HG03432 (cell line): ENCODE results near the gene TBCD.

Experiments used
- ATAC-seq: cut with Tn5 transposase; IDR thresholded peaks from one replicate; pipeline ENCODE4 v1.9.1; 2021; ENCODE audit warnings: mild to moderate bottlenecking, moderate library complexity; ENCODE audit not compliant: unreplicated experiment

TBCD gene

DNA sequence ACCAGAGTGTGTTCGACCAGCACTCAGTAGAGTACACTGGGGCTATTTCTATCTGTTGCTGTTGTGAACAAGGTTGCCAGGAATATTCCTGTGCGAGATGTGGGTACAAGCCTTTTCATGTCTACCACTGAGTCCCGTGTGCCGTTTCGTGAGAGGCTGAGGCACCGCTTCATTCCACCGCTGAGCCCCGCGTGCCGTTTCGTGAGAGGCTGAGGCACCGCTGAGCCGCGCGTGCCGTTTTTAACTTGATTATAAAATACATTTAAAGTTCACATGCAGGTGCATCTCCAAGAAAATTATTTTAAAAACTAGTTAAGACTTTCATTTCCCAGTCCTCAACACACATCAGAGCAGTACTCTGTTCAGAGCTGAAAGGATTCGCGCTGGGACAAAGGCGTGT is 166.6 kb downstream of the TBCD start:
- ATAC-seq = no peak

DNA sequence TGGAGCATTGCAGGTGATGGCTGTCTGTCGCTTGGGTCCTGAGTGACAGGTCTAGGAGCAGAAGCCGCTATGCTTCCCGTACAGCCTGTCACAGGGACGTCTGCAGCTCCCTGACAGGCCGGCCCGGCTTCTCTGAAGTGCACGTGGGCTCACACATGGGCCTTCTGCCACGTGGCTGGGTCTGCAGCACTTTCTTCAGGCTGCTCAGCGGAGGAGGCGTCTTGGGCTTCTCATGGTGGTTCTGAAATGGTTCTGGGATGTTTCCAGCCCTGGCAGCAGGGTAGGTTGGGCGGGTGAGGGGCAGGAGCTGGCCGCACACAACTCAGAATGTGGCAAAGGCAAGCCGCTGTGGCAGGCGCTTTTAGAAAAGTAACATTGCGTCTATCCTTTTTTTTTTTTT is 168.3 kb downstream of the TBCD start:
- no peak for ATAC-seq

DNA sequence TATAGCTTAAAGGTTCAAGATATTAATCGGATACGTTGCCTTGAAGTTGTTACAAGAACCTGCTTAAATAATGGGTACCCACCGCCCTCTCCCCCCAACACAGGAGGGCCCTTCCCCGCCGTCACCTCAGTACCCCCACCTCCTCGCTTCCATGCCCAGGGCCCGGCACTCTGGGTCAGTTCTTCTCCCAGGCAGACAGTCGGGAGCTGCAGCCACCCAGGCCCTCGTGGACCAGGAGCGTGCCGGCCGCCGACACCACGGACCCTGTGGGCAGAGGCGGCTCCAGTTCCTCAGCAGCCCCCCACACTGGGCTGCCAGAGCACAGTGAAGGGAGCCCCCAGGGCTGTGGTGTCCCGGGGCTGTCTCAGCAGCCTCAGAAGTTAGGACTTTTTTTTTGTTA is 168.8 kb downstream of the TBCD start:
- ATAC-seq = no peak

DNA sequence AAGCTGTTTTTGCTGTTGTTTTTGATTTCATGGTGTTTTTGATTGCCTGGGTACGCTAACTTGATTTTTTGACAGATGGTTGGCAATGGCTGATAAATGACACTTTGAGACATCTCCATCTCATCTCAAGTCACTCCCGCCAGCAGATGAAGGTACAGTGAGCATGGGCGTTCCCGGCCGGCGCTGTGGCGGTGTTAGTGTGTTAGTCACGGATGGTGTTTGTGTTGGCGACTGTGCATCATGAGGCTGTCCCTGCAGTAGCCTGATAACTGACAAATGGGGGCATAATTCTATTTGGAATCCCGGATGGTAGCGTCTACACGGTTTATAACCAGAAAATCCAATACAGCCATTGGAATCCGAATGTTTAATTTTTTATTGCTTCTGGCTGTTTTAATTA is 169.6 kb downstream of the TBCD start:
- ATAC-seq = no peak

DNA sequence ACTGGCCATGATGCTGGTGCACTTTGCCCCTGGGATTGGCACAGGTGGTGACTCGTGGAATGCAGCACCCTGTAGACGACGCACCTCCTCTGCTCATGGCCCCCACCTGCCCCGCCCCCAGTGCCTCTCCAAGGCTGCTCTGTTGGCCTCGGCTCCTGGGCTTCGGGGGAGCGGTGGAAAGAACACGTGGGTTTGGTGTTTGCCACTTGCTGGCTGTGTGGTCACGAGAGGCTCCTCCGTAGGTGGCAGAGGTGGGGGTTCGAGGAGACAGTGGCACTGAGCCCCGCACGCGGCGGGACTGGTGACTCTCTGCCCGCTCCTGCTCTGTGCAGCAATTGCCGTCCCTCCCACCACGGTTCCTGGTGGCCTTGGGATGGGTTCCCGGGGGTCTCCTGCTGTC is 170.8 kb downstream of the TBCD start:
- no peak for ATAC-seq

DNA sequence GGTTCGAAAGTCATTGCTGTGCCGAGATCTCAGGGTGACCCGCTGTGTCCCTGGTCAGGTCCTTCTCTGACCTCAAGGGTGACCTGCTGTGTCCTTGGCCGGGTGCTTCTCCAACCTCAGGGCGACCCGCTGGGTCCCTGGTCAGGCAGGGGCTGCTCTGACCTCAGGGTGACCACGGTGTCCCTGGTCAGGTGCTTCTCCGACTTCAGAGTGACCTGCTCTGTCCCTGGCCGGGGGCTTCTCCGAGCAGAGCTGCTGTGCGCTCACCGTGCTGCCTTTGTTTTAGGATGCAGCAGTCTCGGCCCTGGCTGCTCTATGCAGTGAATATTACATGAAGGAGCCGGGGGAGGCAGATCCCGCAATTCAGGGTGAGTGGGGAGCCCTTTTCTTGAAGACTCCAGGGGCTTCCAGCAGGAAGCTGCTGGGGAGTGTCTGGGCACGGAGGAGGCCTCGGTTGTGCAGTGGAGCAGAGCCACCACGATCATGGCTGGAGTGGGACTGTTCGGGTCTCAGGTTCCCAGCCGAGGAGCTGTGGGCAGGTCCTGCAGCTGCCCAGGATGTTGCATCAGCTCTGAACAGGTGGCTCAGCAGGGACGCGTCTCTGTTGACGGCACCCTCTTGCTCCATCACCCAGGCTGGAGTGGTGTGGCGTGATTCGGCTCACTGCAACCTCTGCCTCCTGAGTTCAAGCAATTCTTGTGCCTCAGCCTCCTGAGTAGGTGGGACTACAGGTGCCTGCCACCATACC is 171.7 kb downstream of the TBCD start:
- ATAC-seq = no peak

DNA sequence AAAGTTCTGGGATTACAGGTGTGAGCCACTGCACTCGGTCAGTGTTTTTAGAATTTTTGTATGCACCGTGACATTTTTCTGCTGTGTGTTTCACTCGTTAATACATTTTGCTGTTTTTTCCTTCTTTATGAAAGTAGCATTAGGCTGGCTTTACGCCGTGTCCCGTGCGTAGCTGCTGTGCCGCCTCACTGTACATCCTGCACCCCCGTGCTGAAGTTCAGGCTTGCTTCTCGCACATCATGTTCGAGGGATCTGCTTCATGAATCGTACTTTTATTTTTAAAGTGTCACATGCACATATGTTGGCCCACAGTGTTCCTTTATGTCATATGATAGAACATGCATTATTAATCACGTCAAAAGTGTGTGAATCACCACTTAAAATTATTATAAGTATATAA is 172.3 kb downstream of the TBCD start:
- no peak for ATAC-seq

DNA sequence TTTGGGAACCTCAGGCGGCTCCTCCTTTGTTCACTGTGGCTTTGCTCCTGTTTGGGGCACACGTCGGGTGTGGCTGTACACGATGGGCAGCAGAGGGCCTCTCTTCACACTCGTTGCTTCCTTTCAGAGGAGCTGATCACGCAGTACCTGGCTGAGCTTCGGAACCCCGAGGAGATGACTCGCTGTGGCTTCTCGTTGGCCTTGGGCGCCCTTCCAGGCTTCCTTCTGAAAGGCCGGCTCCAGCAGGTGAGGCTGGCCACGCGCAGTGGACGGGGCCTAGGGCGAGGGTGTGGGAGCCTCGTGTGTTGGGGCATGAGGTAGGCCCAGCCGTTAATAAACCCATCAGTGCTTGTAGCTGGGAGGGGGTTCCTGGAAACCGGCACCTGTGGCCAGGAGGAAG is 172.9 kb downstream of the TBCD start:
- no peak for ATAC-seq

DNA sequence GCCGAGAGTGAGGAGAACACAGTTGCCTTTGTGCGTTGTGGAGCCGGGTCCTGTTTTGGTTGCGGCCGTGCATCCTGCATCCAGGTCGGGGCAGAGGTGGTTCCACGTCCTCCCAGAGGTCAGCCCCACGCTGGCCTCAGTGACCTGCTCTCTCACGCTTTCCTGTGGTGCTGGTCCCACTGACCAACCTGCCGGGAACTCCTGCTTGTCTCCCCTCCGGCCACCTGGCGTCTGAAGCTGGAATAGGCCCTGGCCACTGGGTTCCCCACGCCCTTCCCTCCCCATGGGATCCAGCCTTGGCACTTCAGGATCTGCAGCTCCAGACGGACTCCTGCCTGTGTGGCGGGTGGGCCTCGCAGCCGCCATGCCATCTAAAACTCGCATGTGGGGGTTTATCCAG is 173.5 kb downstream of the TBCD start:
- no peak for ATAC-seq

DNA sequence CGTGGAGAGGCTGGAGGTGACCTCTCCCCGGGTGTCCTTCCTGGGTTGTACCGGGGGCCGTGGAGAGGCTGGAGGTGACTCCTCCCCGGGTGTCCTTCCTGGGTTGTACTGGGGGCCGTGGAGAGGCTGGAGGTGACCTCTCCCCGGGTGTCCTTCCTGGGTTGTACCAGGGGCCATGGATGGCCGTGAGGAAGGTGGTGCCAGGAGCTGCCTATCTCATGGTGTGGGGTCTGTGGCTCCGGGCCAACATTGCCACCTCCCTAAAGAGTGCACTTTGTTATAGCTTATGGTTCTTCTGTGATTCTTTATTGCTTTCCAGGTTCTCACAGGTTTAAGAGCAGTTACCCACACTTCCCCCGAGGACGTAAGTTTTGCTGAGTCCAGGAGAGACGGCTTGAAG is 174.2 kb downstream of the TBCD start:
- no peak for ATAC-seq

DNA sequence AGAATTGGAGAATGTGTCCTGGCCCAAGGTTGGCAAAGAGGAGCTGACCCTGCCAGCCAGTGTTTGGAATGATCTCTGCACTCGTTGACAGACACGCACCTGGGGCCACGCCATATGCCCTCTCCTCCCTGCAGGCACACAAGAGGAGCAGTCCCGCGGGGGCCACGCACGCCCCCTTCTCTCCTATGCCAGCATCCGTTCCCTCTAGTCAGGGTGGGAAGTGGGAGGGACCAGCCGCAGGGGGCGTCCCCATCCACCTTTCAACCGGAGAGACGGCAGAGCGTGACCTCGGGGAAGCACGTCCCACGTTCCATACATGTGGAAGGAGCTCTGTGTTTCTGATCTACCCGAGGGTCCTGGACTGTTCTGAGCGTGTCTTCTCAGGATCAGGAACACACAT is 174.9 kb downstream of the TBCD start:
- ATAC-seq = no peak

DNA sequence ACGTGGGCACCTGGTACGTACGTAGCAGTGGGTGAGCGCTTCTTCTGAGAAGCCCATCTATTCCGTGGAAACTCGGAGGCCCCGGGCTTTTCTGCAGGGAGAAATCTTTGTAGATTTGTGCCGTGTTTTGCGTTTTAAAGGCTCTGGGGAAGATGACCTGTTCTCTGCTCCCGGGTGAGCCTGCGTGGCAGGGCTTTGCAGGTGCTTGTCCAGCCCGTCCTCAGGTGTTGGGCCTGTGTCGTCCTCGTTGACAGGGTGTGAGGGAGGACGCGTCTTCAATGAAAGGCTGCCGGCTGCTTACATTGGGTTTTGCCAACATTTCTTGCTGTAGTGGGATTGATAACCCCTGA is 175.4 kb downstream of the TBCD start:
- no peak for ATAC-seq

DNA sequence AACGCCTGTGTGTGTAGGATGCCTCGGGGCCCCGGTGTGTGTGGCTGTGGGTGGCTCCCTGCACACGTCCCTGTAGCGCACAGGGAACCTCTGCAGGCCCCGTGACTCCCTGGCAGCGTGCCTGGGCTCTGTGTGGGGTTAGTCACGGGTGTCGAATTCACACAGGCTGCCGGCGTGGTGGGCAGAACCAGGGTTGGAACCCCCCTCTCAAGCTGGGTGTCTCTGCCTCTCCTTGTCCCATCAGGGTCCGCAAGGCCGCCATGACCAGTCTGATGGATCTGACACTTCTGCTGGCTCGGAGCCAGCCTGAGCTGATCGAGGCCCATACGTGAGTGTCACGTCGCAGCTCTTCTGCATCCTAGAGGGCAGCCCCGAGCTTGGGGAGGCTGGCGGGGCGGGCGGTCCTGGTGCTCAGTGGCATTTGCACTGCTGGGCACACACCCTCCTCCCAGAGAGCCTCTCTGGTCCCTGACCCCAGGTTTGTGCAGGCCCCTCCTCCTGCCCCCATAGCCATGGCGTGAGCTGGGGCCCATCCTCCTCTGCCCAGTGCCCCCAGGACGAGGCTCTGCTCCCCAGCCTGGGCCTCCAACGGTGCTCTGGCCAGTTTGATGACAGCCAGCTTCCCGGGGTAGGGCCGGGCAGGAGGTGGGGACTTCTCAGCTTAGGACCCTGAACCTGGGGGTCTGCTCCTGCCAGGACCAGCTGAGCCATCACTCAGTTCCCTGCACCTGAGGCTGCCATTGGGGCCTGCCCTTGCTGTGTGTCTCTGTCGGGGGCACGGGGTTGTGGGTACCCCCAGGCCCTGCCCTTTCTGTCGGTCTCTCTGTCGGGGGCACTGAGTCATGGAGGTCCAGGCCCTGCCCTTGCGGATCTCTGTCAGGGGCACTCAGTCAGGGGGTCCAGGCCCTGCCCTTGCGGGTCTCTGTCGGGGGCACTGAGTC is 176.1 kb downstream of the TBCD start:
- no peak for ATAC-seq

DNA sequence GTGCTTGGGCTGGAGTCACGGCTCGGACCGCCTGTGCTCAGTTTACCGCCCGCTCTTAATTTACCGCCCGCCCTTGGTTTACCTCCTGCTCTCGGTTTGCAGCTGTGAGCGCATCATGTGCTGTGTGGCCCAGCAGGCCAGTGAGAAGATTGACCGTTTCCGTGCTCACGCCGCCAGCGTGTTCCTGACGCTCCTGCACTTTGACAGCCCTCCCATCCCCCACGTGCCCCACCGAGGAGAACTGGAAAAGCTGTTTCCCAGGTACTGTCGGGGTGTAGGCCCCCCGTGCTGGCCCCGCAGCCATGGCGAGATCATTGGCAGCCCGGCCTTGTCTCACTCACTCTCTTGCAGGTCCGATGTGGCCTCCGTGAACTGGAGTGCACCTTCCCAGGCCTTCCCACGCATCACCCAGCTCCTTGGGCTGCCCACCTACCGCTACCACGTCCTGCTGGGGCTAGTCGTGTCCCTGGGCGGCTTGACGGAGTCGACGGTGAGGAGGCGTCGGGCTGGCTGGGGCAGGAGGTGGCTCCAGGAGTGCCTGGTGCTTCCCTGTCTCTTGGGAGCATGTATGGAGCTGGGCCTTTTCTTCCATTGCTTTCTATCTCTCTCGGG is 177.3 kb downstream of the TBCD start:
- no peak for ATAC-seq

DNA sequence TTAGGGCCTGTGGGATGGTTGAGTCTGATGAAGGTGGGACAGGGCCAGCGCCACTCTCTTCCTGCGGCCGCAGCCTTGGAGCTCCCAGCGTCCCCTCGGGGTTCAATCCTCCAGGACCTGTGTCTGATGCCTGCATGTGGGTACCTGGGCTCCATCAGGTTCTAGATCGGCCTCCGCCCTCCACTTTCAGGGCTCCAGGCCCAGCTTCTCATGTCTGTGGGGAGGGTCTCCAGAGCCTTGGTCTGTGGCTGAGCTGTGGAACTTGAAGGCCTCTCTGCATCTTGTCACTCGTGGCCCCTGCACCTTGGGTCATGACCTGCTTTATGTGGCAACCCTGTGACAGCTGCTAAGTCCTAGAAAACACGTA is 177.8 kb downstream of the TBCD start:
- ATAC-seq = no peak

DNA sequence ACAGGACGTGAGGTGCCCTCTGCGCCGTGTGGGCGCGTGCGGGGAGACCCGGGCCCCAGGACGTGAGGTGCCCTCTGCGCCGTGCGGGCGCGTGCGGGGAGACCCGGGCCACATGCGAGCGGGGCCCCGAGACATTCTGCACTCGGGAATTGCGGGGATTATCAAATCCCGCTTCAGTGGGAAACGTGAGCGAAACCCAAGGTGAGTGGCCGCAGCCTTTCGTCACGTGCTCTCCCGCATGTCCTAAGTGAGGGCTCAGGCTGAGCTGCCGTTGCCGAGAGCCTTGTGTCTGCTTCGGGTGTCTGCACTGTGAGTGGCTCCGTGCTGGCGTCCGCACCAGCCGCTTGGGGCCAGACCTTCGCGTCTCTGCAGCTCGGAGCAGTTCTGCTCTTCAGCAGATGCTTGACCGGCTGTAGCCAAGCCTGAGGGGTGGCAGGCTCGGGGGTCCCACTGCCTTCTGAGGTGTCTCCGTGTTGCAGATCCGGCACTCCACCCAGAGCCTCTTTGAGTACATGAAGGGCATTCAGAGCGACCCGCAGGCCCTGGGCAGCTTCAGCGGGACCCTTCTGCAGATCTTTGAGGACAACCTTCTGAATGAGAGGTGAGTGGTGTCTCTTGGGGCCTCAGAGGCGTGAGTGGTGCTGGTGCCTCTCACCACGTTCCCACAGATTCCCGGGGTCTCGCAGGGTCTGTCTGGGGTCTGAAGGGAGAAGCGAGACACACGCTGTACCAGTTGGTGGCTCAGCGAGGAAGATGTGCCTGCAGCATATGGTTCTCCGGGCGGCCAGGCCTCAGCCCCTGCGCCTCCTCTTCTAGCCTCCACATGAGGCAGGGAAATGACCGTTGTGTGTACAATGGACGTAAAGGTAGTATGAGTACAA is 178.4 kb downstream of the TBCD start:
- ATAC-seq = no peak

DNA sequence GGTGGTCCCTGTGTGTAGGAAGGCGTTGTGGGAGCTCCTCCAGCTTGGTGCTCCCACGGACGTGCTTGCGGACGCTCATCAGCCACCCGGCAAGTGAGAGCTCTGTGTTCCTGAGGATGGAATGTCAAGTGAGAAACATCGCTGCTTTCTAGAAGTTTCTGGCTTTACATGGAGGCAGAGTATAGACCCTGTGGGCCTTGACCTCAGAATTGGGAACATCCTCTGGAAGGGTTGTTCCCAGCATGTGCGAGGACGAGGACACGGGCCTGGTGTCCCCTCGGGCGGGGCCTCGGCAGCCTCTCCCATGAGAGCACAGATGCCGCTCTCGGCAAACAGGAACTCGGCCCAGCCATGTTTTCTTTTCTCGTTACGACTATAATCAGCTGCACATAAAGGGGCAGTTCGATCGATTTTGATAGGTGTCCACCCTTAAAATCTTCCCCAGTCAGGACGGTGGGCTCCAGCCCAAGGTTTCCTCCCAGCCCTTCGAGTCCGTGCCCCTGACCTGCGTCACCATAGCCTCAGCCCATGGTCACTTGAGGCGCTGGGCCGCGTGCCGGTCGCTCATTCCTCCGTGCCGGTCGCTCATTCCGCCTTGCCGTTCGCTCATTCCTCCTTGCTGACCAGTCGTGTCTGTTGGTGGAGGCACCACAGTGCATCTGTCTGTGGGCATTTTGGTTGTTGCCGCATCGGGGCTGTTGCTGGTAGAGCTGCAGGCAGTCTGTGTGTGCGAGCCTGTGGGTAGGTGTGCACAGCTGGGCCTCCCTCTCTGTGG is 179.2 kb downstream of the TBCD start:
- ATAC-seq = no peak

DNA sequence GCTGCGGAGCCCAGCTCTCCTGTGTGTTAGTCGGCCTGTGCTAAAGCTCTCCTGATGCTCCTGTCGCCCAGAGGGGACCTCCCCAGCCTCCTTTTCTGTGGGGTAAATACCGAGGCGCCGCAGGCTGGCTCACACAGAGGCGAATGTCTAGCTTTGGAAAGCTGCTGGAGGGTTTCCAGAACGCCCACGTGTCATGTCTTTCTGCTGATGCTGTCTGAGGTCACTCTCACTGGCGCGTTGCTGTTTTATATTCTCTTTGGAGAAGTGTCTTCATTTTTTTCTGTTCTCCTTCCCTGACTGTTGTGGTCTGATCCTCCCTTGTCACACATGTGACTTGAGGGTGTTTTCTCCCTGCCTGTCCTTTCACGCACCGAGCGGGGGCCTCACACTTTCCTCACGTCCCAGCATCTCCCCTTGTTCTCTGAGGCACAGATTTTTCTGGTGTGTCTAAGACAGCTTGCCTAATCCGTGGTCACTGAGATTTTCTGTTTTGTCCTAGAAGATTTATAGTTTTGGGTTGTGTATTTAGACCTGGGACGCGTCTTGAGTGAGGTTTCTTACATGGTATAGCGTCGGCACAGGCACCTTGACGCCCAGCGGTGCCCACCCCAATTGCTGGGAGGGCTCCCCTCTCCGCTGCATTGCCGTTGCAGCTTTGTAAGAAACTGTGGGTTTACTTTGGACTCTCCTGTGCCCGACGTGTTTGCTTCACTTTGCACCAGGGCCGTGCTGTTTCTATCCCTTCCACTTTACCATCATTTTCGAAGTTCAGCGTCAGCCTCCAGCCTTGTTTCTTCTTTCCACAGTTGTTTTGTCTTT is 180.0 kb downstream of the TBCD start:
- ATAC-seq = no peak

DNA sequence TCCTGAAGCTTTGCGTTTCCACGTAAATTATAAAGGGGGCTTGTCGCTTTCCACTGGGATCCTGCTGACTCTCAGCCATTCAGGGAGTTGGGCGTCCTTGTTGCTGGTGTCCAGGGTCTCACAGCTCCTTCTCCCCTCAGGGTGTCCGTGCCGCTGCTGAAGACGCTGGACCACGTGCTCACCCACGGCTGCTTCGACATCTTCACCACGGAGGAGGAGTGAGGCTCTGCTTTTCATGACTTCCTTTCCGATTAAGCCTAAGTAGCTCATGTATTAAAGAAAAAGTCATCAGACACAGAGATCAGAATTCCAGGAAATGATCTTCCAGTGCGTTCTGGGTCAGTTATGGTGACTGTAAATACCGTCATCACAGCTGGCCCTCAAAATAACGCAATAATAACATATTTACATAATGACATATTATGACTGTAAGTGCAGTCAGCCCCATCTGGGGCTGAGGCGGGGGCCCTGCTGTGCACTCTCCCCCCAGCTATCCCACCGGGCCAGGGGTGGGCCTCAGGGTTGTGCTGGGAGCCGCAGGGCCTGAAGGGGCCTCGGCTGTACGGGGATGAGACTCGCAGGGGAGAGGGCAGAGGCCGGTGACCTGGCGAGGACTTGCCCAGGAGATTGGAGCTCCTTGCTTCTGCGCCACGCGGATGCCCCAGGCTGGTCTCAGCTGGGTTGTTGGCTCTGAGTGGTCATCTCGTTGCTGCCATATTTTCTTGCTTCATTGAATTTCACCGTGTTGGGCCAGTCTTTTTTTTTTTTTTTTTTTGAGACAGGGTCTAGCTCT is 180.8 kb downstream of the TBCD start:
- ATAC-seq = no peak
